Tibial nerve (tissue), 3 donors: ENCODE results near the gene HACL1.

Source experiments
- EP300 ChIP-seq, 2 donors: sonication (generic); formaldehyde crosslinking; IDR thresholded peaks; one replicate each; pipeline ENCODE4 v1.6.1; 2017; ENCODE audit warnings: antibody characterized with exemption in 2 of 2, mild to moderate bottlenecking in 1 of 2
- POLR2A ChIP-seq, 2 donors: fragments of 450-650 bp; IDR thresholded peaks; one replicate each; pipeline ENCODE4 v1.6.1; 2017; ENCODE audit warnings: antibody characterized with exemption in 2 of 2, mild to moderate bottlenecking in 2 of 2, moderate library complexity in 2 of 2

- TF ChIP-seq POLR2A (IDR thresholded peaks at IDR 0.05) (no peak), EP300 (IDR thresholded peaks at IDR 0.05) (peak in 1 of 2 donors; percentile 68)
These were observed 28.7 kb upstream of the HACL1 start for GRCh38 chr3:15629860-15630597.
